PFSK-1 (cell line): Measurements from ENCODE around the gene PIEZO2.

ENCODE experiments used
- POLR2AphosphoS5 ChIP-seq: IDR thresholded peaks from 2 replicates; pipeline ENCODE4 v1.6.1; 2012; ENCODE audit warnings: low read depth, mild to moderate bottlenecking, control low read depth, low read length, moderate library complexity
- SIN3A ChIP-seq: IDR thresholded peaks from 2 replicates; pipeline ENCODE4 v1.6.1; 2012; ENCODE audit warnings: mild to moderate bottlenecking, low read length, moderate library complexity, borderline replicate concordance; ENCODE audit not compliant: insufficient read depth
- TAF1 ChIP-seq: IDR thresholded peaks from 2 replicates; pipeline ENCODE4 v1.6.1; 2012; ENCODE audit warnings: low read length, control low read depth, borderline replicate concordance; ENCODE audit not compliant: insufficient read depth
- TF ChIP-seq, protein P1 (sequence below), 2 experiments: IDR thresholded peaks; 2 replicates each; pipeline versions ENCODE4 v1.6.1 to v1.8.0; 2011 to 2012; ENCODE audit warnings: low read depth in 2 of 2, low read length in 2 of 2, control low read depth in 1 of 2, inconsistent platforms in 1 of 2, mild to moderate bottlenecking in 1 of 2, moderate library complexity in 1 of 2; ENCODE audit not compliant: insufficient read depth in 1 of 2

DNA sequence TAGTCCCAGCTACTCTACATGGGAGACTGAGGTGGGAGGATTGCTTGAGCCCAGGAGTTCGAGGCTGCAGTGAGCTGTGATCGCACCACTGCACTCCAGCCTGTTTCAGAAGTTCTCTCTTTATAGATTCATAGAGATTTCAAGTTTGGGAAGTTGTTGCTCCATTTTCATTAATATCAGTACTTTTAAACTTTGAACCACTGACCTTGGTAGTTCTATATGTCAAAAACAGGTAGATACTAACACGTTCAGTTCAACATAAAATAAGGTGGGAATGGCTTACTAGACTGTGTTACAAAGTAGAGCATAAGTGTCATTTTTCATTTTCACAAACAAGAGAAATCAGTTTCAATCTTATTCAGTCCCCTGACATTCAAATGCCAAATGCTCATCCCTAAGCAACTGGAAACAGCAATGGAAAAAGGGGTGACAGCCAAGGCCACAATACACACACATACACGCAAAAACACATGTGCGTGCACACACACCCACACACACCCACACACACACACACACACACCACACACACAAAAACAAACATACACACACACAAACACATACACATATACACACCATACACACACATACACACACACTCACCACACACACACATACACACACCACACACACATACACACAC is 71.7 kb downstream of the PIEZO2 start:
- TF ChIP-seq POLR2AphosphoS5 (no peak), TAF1 (no peak), SIN3A (no peak)
- TF ChIP-seq, protein P1, sequence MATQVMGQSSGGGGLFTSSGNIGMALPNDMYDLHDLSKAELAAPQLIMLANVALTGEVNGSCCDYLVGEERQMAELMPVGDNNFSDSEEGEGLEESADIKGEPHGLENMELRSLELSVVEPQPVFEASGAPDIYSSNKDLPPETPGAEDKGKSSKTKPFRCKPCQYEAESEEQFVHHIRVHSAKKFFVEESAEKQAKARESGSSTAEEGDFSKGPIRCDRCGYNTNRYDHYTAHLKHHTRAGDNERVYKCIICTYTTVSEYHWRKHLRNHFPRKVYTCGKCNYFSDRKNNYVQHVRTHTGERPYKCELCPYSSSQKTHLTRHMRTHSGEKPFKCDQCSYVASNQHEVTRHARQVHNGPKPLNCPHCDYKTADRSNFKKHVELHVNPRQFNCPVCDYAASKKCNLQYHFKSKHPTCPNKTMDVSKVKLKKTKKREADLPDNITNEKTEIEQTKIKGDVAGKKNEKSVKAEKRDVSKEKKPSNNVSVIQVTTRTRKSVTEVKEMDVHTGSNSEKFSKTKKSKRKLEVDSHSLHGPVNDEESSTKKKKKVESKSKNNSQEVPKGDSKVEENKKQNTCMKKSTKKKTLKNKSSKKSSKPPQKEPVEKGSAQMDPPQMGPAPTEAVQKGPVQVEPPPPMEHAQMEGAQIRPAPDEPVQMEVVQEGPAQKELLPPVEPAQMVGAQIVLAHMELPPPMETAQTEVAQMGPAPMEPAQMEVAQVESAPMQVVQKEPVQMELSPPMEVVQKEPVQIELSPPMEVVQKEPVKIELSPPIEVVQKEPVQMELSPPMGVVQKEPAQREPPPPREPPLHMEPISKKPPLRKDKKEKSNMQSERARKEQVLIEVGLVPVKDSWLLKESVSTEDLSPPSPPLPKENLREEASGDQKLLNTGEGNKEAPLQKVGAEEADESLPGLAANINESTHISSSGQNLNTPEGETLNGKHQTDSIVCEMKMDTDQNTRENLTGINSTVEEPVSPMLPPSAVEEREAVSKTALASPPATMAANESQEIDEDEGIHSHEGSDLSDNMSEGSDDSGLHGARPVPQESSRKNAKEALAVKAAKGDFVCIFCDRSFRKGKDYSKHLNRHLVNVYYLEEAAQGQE (IDR thresholded peaks at IDR 0.05; ENCODE audit: insufficient read depth in 1 of 2, low read depth in 2 of 2, low read length in 2 of 2) = no peak
